Epidermal melanocyte (primary cell): ENCODE results near the gene KCTD2.
"Not testable (repeated sequence)": the region's sequence is repeated elsewhere in the genome, so short reads cannot be mapped to it uniquely, and the experiment has no call there.

ENCODE experiments used
- DNase-seq: peaks from one replicate; pipeline ENCODE4 v3.0.0; 2011; ENCODE audit warnings: low spot score; ENCODE audit not compliant: insufficient read length

The KCTD2 gene

DNA sequence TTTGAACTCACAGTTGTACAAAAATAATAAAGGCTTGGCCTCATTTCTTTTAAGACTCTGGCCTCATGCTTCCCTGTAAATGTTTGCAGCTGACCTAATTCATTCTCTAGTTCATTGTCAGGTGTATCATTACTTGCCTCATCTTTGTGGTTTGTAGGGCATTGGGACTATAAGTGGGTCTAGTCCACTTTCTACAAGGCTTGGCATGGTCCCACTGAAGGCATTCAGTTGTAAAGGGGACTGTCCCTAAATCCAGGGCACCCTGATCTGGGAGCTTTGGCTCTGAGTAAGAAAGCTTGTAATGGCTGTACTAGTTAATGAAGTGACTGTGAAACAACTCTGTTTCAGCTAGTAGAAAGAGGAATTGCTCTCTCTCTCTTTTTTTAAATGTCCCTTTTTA is 2.7 kb downstream of the KCTD2 start:
- no peak for DNase-seq

- no peak for DNase-seq
Measured at GRCh38 chr17:75051941-75052340, 4.9 kb downstream of the KCTD2 start.

DNA sequence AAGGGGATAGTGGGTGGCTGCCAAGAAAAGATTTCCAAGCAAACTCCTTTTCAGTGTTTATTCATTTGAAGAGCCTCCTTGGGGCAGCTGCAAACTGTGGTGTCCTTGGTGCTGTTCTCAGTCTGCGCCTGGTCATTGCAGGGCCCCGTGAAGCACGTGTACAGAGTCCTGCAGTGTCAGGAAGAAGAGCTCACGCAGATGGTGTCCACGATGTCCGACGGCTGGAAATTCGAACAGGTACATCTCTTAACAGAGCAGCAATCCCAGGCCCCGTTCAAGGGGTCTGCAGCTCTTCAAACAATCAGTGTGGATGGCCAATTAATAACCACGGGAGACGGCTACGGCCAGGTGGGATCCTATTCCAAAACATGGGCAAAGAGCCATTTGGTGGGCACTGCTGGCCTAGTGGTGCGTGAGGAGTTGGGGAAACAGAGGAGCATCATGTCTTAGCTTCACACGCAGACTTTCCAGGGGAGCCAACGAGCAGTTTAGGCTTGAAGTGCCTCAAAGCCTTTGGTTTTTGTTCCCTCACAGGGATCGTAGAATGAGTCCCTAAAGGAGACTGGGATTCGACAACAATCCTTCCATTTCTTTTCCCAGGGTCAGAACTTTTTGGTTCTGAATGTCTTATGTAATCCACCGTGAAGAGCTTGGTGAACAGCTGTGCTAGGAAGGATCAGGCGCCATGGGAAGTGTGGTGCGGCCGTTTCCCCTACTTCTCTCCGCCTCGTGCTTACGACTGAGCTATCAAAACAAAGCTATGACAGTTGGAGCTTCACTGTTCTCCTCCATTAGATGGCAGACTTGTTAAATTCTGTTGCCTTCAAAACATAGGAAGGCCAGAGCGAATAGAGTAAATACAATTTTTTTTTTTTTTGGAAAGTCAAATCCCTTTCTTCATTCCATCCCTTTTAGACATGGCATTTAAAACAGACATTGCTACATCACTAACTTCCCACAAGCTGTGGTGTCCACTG is 12.6 kb downstream of the KCTD2 start:
- peak; percentile 89 for DNase-seq

DNA sequence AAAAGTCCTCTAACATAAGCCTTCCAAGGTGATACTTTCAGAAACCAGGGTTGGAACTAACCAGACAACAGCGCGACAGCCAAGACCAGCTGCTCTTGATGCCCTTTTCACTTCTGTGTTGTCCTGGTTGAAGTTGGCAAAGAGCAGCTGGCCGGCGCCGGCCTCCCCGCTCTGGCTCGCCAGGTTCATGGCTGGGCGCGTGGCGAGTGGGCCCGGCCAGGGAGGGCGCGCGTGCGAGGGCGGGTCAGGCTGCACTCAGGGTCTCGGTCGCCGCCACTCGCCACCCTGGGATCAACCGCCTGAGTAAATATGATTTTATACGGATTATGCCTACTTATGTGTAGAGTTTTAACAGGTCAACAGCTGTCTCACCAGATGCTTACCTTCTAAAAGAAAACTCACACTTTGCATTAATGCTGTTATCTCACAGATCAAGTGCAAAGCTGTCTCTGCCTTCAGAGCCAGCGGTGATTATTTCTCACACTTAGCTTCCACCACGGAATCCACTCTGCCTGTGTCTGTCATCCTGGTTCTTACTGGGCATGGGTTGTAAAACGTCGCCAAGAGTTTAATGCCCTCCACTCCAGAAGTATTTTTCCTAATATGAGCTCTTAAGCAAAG is 13.5 kb downstream of the KCTD2 start:
- no peak for DNase-seq

- no peak for DNase-seq
Measured at GRCh38 chr17:75061055-75061438, 14.0 kb downstream of the KCTD2 start.

GRCh38 chr17:75061618-75062017 is 14.6 kb downstream of the KCTD2 start:
- DNase-seq, result no peak

- no peak for DNase-seq
Measured at GRCh38 chr17:75063201-75063600, 16.2 kb downstream of the KCTD2 start.

GRCh38 chr17:75063626-75064025 is 16.6 kb downstream of the KCTD2 start:
- DNase-seq, result no peak

GRCh38 chr17:75064040-75064439 is 17.0 kb downstream of the KCTD2 start:
- DNase-seq, result peak; percentile 16

DNA sequence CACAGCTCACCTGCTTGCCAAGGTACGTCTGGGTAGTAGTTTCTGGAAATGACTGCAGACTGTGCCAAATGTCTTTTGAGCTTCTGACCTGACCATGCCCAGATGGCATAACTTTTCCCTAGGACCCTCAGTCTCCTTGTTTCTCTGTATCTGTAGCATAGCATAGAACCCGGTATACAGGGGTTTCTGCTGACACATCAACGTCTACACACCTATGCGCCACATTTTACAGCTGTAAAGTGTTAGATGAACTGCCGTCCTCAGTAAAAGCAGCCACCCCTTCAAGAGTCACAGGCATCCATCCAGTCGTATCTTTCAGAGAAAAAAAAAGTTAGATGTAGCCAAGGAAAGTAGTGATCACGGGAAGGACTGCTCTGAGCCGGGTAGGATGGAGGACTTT is 17.4 kb downstream of the KCTD2 start:
- no peak for DNase-seq

- peak; percentile 5 for DNase-seq
Measured at GRCh38 chr17:75064867-75065561, 18.0 kb downstream of the KCTD2 start.

DNA sequence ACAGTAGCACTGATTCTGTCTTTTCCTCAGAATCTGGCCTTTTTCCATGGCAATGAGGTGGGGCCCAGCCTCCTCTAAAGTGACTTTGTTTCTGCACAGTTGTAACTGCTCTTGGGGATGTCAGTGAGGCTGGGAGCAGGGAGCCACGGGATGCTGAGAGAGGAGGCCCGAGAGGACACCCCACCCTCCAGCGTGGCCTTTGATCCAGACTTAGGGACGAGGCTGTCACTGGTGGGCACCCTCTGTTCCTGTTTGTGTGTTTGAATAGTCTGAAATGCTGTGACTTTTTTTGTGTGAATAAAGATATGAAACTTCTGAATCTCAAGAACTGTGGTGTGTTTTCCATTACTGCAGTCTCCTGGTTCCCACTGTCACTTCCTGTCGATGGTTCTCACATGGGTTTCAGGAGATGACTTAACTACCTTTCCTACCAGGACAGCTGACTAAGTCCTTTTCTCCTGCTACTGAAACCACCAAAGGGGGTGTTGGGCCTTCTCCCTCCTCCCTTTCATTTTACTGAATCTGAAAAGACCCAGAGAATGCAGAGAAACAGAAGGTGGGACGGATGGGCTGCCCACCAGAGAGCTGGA is 18.6 kb downstream of the KCTD2 start:
- DNase-seq, result peak; percentile 17

- DNase-seq, result peak; percentile 14
Measured at GRCh38 chr17:75067856-75068255, 20.8 kb downstream of the KCTD2 start.

GRCh38 chr17:75068750-75069149 is 21.7 kb downstream of the KCTD2 start:
- DNase-seq, result no peak

GRCh38 chr17:75069783-75070182 is 22.8 kb downstream of the KCTD2 start:
- peak; percentile 11 for DNase-seq

- DNase-seq, result peak; percentile 8
Measured at GRCh38 chr17:75071478-75072271, 24.6 kb downstream of the KCTD2 start.

DNA sequence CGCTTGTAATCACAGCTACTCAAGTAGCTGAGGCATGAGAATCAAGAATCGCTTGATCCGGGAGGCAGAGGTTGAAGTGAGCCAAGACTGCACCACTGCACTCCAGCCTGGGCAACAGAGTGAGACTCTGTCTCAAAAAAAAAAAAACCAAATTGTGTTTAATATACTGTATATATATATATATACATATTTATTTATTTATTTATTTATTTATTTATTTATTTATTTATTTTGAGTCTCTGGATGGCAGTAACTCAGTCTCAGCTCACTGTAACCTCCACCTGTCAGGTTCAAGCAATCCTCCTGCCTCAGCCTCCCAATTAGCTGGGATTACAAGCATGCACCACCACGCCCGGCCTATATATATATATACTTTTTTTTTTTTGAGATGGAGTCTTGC is 25.9 kb downstream of the KCTD2 start:
- not testable (repeated sequence) for DNase-seq

DNA sequence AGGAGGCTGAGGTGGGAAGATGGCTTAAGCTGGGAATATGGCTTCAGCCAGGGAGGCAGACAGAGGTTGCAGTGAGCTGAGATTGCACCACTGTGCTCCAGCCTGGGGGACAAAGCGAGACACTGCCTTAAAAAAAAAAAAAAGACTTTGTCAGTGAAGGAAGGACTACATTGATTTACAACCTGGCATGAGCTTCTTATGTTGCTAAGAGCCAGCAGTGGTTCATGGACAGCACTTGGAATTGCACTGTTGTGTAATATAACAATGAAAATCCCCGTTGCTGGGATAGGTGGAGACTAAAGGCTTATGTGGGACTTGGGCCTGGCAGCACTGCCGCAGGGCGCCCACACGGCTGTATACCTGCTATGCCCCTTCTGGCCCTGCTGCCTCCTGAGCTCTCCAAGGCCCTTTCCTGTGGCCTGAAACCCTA is 26.6 kb downstream of the KCTD2 start:
- peak; percentile 52 for DNase-seq

GRCh38 chr17:75074532-75074931 is 27.5 kb downstream of the KCTD2 start:
- no peak for DNase-seq

DNA sequence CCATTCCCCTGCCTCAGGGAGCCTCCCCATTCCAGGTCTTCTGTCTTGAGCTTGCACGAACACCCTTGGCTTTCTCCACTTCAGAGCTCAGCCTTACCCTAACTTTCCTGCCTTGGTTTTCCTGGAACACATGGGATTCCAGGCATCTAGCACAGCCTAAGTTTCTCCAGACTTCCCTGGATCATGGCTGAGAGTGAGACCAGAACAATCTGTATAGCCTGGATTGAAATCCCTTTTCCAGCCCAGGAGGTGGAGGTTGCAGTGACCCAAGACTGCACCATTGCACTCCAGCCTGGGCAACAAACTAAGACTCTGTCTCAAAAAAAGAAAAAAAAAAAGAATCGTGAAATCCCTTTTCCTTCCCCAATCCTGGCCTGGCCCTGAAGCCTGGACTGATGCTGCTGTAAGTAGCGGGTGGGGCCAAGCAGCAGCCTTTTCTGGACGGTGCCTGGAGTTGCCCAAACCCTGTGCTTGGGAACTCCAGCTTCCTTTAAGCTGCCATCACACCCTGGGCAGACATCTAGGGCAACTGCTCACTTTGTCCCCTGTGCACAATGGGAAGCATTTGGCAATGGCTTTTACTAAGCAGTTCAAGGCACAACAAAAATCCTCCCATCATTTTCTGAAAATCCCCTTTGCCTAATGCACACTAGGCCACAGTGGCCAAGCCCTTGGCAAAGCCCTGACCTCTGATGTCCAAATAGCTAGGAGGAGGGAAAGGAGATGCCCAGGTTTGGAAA is 28.7 kb downstream of the KCTD2 start:
- peak; percentile 11 for DNase-seq
